Adrenal gland (tissue), 12 donors: Measurements from ENCODE around the gene TNRC18. TPM values are rescaled to one million over a fixed set of nuclear protein-coding genes. Genes with fewer than 3 reads are reported as not detected.

Source experiments
- DNase-seq, 7 donors: peaks; one replicate each; pipeline ENCODE4 v3.0.0-alpha.2; 2019 to 2020
- H3K27ac ChIP-seq, 5 donors: fragments of 200-600 bp; sonication (generic) in 4 of 5; 1 replicate in 3 of 5; 2 replicates in 2 of 5; pipeline versions ENCODE4 v1.5.1 to v1.8.0; 2016 to 2020; ENCODE audit warnings: mild to moderate bottlenecking in 1 of 5
- H3K27me3 ChIP-seq: fragments of 200-600 bp; 2 replicates; pipeline ENCODE4 v1.8.0; 2021
- H3K36me3 ChIP-seq, 2 donors: fragments of 200-600 bp; replicated peaks in 1 of 2; 1 replicate in 1 of 2; 2 replicates in 1 of 2; pipeline versions ENCODE4 v1.5.1 to v1.8.0; 2018 to 2022
- H3K4me1 ChIP-seq, 2 donors: fragments of 200-600 bp; replicated peaks in 1 of 2; 1 replicate in 1 of 2; 2 replicates in 1 of 2; pipeline versions ENCODE4 v1.5.1 to v1.8.0; 2018 to 2021
- H3K4me3 ChIP-seq, 4 donors: fragments of 200-600 bp; sonication (generic) in 3 of 4; one replicate each; pipeline ENCODE4 v1.5.1; 2016 to 2018
- H3K9me3 ChIP-seq, 3 donors: fragments of 200-600 bp; sonication (generic) in 1 of 3; replicated peaks in 1 of 3; 1 replicate in 2 of 3; 2 replicates in 1 of 3; pipeline versions ENCODE4 v1.5.1 to v1.8.0; 2016 to 2021
- POLR2A ChIP-seq, 2 donors: fragments of 450-650 bp; IDR thresholded peaks; one replicate each; pipeline ENCODE4 v1.6.1; 2017; ENCODE audit warnings: antibody characterized with exemption in 2 of 2, mild to moderate bottlenecking in 2 of 2, moderate library complexity in 1 of 2
- WGBS, 4 donors: extraction: QIAGEN DNeasy Blood & Tissue Kit in 2 of 4; methylation state at CpG; one replicate each; pipeline versions ENCODE4 v1.1.5 to v1.1.7; 2013 to 2017; 5-methylcytosine and 5-hydroxymethylcytosine counted together
- intact Hi-C, 2 donors: fragments of 100-400 bp; cut with DNase I; formaldehyde crosslinking; loops; one replicate each; pipeline versions ENCODE4 v1.14.1 to v1.15.0; 2022 to 2023
- polyA plus RNA-seq, 3 donors: library from polyadenylated mRNA; stranded (reverse); fragments of 200-250 nt in 2 of 3; fragments of 350-450 nt in 1 of 3; fragmentation: Illumina TruSeq in 1 of 3; extraction: RNeasy Lipid Tissue Mini Kit (QIAGEN cat#74804) in 1 of 3; gene quantifications; one replicate each; pipeline ENCODE4 v1.2.3, GENCODE V29; 2013 to 2014
- total RNA-seq, 9 donors: library from RNA; depleted of rRNA in 4 of 9; stranded (reverse); fragments of >200 nt in 4 of 9; fragments of 120-200 nt in 1 of 9; fragmentation: NEBNext Ultra II Directional in 1 of 9; extraction: Animal tissue kit (Norgen Biotek cat#: 25700) in 1 of 9; gene quantifications; one replicate each; pipeline versions ENCODE4 v1.1.0 to v1.2.4, GENCODE V29; 2013 to 2023
- TF ChIP-seq, protein P1 (sequence below), 6 experiments: fragments of 450-650 bp in 4 of 6; fragments of 200-600 bp in 2 of 6; sonication (generic) in 1 of 6; IDR thresholded peaks; 1 replicate in 5 of 6; 2 replicates in 1 of 6; pipeline versions ENCODE4 v1.5.1 to v1.8.0; 2016 to 2021; ENCODE audit warnings: antibody characterized with exemption in 6 of 6, mild to moderate bottlenecking in 2 of 6, moderate library complexity in 1 of 6
- donor health status: healthy with polysubstance abuse.
- donor health status: Bipolar disorder and iron deficiency.
- donor health status: DM: yes; HTN: yes; CAD: no.
- donor health status: DM: no; HTN: no; CAD: no.
- donor health status: DM: no; HTN: no; CAD: no.
- donor health status: DM: yes; HTN: yes; CAD: no.

The TNRC18 gene
- total and polyA plus RNA-seq, 12 donors = 8.9 to 120 (median 55.4) TPM

- Histone ChIP-seq H3K4me1 (peaks cover 2 to 14% of the 10 kb centered on the region in 2 donors), H3K36me3 (peaks cover 0 to 46% of the 10 kb centered on the region in 2 donors), H3K4me3 (no peak overlapping the region), H3K27me3 (no peaks in the 10 kb centered on the region), H3K27ac (no peak overlapping the region), H3K9me3 (no peaks in the 10 kb centered on the region)
- intact Hi-C loops = no loop called here
- 89 to 95% (median 92%) methylated on average over 7 to 16 of the region's 16 CpGs for WGBS, 4 donors
- DNase-seq = no peak
- TF ChIP-seq, protein P1, sequence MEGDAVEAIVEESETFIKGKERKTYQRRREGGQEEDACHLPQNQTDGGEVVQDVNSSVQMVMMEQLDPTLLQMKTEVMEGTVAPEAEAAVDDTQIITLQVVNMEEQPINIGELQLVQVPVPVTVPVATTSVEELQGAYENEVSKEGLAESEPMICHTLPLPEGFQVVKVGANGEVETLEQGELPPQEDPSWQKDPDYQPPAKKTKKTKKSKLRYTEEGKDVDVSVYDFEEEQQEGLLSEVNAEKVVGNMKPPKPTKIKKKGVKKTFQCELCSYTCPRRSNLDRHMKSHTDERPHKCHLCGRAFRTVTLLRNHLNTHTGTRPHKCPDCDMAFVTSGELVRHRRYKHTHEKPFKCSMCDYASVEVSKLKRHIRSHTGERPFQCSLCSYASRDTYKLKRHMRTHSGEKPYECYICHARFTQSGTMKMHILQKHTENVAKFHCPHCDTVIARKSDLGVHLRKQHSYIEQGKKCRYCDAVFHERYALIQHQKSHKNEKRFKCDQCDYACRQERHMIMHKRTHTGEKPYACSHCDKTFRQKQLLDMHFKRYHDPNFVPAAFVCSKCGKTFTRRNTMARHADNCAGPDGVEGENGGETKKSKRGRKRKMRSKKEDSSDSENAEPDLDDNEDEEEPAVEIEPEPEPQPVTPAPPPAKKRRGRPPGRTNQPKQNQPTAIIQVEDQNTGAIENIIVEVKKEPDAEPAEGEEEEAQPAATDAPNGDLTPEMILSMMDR (IDR thresholded peaks at IDR 0.05) = no peak
- TF ChIP-seq POLR2A (IDR thresholded peaks at IDR 0.05) = no peak
Observed at GRCh38 chr7:5377816-5378215, 45.8 kb downstream of the TNRC18 start.

DNA sequence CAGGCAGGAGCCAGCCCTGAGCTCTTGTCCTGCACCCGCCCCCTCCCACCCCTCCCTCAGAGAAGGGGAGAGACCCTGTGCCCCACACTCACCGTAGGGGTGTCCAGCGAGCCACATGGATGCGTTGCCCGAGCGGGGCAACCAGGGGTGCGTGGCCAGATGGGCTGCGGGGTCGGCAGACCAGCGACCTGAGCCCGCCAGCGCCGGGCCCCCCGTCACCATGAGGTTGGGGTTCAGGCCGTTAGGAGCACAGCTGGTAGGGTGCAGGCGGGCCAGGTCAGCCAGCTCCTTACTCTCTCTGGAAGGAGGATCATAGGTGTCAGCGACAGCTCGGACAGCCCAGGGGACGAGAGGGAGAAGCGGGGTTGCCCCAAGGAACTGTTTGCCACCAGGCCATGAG is 46.4 kb downstream of the TNRC18 start:
- intact Hi-C loops = no loop called here
- Histone ChIP-seq H3K9me3 (no peaks in the 10 kb centered on the region), H3K27me3 (no peaks in the 10 kb centered on the region), H3K27ac (no peak overlapping the region), H3K36me3 (peaks cover 0 to 51% of the 10 kb centered on the region in 2 donors), H3K4me3 (no peak overlapping the region), H3K4me1 (peaks cover 0 to 9% of the 10 kb centered on the region in 2 donors)
- no peak for DNase-seq
- TF ChIP-seq, protein P1 (IDR thresholded peaks at IDR 0.05) = no peak
- TF ChIP-seq POLR2A (IDR thresholded peaks at IDR 0.05) = no peak
- 92 to 96% (median 95%) methylated on average over 5 to 20 of the region's 20 CpGs for WGBS, 4 donors

GRCh38 chr7:5375925-5376324 is 47.7 kb downstream of the TNRC18 start:
- intact Hi-C loops = no loop called here
- H3K27ac ChIP-seq = no peak overlapping the region

GRCh38 chr7:5374464-5374863 is 49.2 kb downstream of the TNRC18 start:
- Histone ChIP-seq H3K36me3 (peaks cover 0 to 73% of the 10 kb centered on the region in 2 donors), H3K27ac (no peak overlapping the region)

More at GRCh38 chr7:5375925-5376324, 47.7 kb downstream of the TNRC18 start:
- TF ChIP-seq, protein P1 (IDR thresholded peaks at IDR 0.05) = no peak
- no peak for TF ChIP-seq POLR2A (IDR thresholded peaks at IDR 0.05)
- WGBS, 4 donors = 83 to 92% (median 85%) methylated on average over 7 to 20 of the region's 20 CpGs
- no peaks in the 10 kb centered on the region for H3K4me1 ChIP-seq
- no peak overlapping the region for H3K4me3 ChIP-seq
- no peak for DNase-seq
- H3K9me3 ChIP-seq = no peaks in the 10 kb centered on the region
- peaks cover 0 to 62% of the 10 kb centered on the region in 2 donors for H3K36me3 ChIP-seq
- no peaks in the 10 kb centered on the region for H3K27me3 ChIP-seq

More at GRCh38 chr7:5374464-5374863, 49.2 kb downstream of the TNRC18 start:
- WGBS, 4 donors = 90 to 94% (median 93%) methylated on average over 2 to 19 of the region's 19 CpGs
- TF ChIP-seq POLR2A (IDR thresholded peaks at IDR 0.05) = no peak
- TF ChIP-seq, protein P1 (IDR thresholded peaks at IDR 0.05) = no peak
- H3K9me3 ChIP-seq = no peaks in the 10 kb centered on the region
- H3K4me3 ChIP-seq = no peak overlapping the region
- intact Hi-C loops = no loop called here
- H3K27me3 ChIP-seq = no peaks in the 10 kb centered on the region
- no peaks in the 10 kb centered on the region for H3K4me1 ChIP-seq
- no peak for DNase-seq
